Endothelial cell (in vitro differentiated cells): ENCODE data around the gene RAB17. TPM values are rescaled to one million over a fixed set of nuclear protein-coding genes. Genes with fewer than 3 reads are reported as not detected.

Source experiments
- DNase-seq: peaks from one replicate; pipeline ENCODE4 v3.0.0; 2021; ENCODE audit warnings: low spot score
- H3K27ac Mint-ChIP-seq: one replicate; pipeline ENCODE4 v1.8.0; 2021; ENCODE audit warnings: mixed read lengths, inconsistent platforms; ENCODE audit not compliant: unreplicated experiment
- H3K27me3 Mint-ChIP-seq: one replicate; pipeline ENCODE4 v1.8.0; 2021; ENCODE audit warnings: mild to moderate bottlenecking, moderate library complexity, mixed read lengths, inconsistent platforms; ENCODE audit not compliant: unreplicated experiment
- H3K36me3 Mint-ChIP-seq: one replicate; pipeline ENCODE4 v1.8.0; 2021; ENCODE audit warnings: mild to moderate bottlenecking, low read depth, mixed read lengths, inconsistent platforms; ENCODE audit not compliant: unreplicated experiment
- H3K4me1 Mint-ChIP-seq: one replicate; pipeline ENCODE4 v1.8.0; 2021; ENCODE audit warnings: mild to moderate bottlenecking, mixed read lengths, inconsistent platforms; ENCODE audit not compliant: unreplicated experiment
- H3K4me3 Mint-ChIP-seq: one replicate; pipeline ENCODE4 v1.8.0; 2021; ENCODE audit warnings: mild to moderate bottlenecking, mixed read lengths, inconsistent platforms; ENCODE audit not compliant: unreplicated experiment
- H3K9me3 Mint-ChIP-seq: one replicate; pipeline ENCODE4 v1.8.0; 2021; ENCODE audit warnings: mixed read lengths, inconsistent platforms; ENCODE audit not compliant: unreplicated experiment
- total RNA-seq: library from RNA; stranded (reverse); fragmentation: NEBNext Ultra II Directional; extraction: Animal tissue kit (Norgen Biotek cat#: 25700); gene quantifications from one replicate; pipeline ENCODE4 v1.2.1, GENCODE V29; 2021; ENCODE audit not compliant: unreplicated experiment
- TF ChIP-seq, protein P1 (sequence below): fragments of 200-600 bp; sonication (generic); IDR thresholded peaks from one replicate; pipeline ENCODE4 v1.5.0; 2021; ENCODE audit warnings: antibody characterized with exemption; ENCODE audit not compliant: unreplicated experiment

The RAB17 gene
- total RNA-seq, 1 donor from 2014 or later: 1.5 TPM

DNA sequence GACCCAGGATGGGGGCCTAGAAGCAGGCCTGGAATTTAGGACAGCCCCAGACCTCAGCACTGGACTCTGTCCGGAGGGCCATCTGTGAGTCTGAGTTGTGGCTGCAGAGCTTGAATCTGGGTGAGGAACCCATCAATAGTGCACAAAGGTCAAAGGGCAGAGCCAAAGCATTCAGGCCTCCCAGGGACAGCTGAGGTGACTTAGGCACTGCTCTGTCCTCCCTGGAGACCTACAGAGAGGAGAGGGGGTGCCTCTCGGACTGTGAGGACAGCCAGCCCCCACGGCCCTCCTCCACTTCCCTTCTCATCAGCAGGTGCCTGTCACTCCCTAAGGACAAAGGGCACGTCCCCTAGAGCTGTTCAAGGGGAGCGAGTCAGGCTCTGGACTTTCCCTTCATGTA lies 49.3 kb downstream of the RAB17 start:
- Mint-ChIP-seq H3K4me3 (no peak overlapping the region), H3K9me3 (no peaks in the 10 kb centered on the region), H3K36me3 (no peaks in the 10 kb centered on the region), H3K27me3 (peaks cover 7% of the 10 kb centered on the region), H3K27ac (no peak overlapping the region), H3K4me1 (peaks cover 3% of the 10 kb centered on the region)
- DNase-seq: no peak
- TF ChIP-seq, protein P1, sequence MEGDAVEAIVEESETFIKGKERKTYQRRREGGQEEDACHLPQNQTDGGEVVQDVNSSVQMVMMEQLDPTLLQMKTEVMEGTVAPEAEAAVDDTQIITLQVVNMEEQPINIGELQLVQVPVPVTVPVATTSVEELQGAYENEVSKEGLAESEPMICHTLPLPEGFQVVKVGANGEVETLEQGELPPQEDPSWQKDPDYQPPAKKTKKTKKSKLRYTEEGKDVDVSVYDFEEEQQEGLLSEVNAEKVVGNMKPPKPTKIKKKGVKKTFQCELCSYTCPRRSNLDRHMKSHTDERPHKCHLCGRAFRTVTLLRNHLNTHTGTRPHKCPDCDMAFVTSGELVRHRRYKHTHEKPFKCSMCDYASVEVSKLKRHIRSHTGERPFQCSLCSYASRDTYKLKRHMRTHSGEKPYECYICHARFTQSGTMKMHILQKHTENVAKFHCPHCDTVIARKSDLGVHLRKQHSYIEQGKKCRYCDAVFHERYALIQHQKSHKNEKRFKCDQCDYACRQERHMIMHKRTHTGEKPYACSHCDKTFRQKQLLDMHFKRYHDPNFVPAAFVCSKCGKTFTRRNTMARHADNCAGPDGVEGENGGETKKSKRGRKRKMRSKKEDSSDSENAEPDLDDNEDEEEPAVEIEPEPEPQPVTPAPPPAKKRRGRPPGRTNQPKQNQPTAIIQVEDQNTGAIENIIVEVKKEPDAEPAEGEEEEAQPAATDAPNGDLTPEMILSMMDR: no peak

DNA sequence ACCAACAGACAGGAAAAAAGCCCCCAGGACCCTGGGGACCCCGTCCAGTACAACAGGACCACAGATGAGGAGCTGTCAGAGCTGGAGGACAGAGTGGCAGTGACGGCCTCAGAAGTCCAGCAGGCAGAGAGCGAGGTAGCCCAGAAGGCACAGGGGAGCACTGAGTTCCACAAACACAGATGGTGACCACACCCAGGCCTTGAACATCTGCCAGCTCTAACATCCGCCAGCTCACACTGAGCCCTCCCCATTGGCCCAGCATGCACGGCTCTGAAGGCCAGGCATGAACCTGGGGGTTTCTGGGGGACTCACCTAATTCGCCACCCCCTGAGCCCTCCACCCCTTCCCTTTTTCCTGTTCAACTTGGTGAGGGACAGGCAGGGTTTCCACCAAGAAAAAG lies 49.7 kb downstream of the RAB17 start:
- H3K4me1 Mint-ChIP-seq: peaks cover under 1% of the 10 kb centered on the region
- no peak for DNase-seq
- H3K9me3 Mint-ChIP-seq: no peaks in the 10 kb centered on the region
- TF ChIP-seq, protein P1: no peak
- no peak overlapping the region for H3K4me3 Mint-ChIP-seq
- H3K27ac Mint-ChIP-seq: no peak overlapping the region
- peaks cover 8% of the 10 kb centered on the region for H3K27me3 Mint-ChIP-seq
- no peaks in the 10 kb centered on the region for H3K36me3 Mint-ChIP-seq

- no peaks in the 10 kb centered on the region for H3K4me1 Mint-ChIP-seq
- no peak overlapping the region for H3K27ac Mint-ChIP-seq
- no peak overlapping the region for H3K4me3 Mint-ChIP-seq
- TF ChIP-seq, protein P1: no peak
- no peak for DNase-seq
- no peaks in the 10 kb centered on the region for H3K36me3 Mint-ChIP-seq
- peaks cover 8% of the 10 kb centered on the region for H3K27me3 Mint-ChIP-seq
- H3K9me3 Mint-ChIP-seq: no peaks in the 10 kb centered on the region
These were observed 50.2 kb downstream of the RAB17 start for GRCh38 chr2:237540223-237540775.

DNA sequence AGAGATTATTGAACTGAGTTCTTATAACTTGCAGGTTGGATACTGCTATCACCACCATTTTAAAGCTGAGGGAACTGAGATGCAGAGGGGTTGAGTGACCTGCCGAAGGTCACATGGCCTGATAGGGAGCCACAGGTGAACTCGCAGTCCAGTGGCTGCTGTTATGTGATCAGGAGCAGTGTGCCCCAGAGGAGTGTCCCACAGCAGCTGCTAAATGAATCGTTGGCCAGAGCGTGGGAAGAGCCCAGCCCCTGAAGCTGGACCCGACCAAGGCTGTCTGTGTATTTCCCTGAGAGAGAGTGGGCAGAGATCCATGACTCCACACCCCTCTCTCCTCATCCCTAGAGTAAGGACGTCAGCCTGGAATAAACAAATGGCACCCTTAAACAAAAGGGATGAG lies 50.9 kb downstream of the RAB17 start:
- TF ChIP-seq, protein P1: no peak
- H3K36me3 Mint-ChIP-seq: no peaks in the 10 kb centered on the region
- no peak for DNase-seq
- peaks cover 8% of the 10 kb centered on the region for H3K27me3 Mint-ChIP-seq
- H3K27ac Mint-ChIP-seq: no peak overlapping the region
- no peaks in the 10 kb centered on the region for H3K9me3 Mint-ChIP-seq
- H3K4me1 Mint-ChIP-seq: no peaks in the 10 kb centered on the region
- H3K4me3 Mint-ChIP-seq: no peak overlapping the region

GRCh38 chr2:237538901-237539300 lies 51.6 kb downstream of the RAB17 start:
- Mint-ChIP-seq H3K9me3 (no peaks in the 10 kb centered on the region), H3K27me3 (peaks cover 8% of the 10 kb centered on the region), H3K36me3 (no peaks in the 10 kb centered on the region), H3K4me3 (no peak overlapping the region), H3K27ac (no peak overlapping the region), H3K4me1 (no peaks in the 10 kb centered on the region)
- no peak for DNase-seq
- TF ChIP-seq, protein P1: no peak
